ENCODE results near the gene BIVM. TPM values are rescaled to one million over a fixed set of nuclear protein-coding genes. Genes with fewer than 3 reads are reported as not detected.

BIVM gene
- total RNA-seq, 1 donor from 2014 or later, result 13.3 TPM

DNA sequence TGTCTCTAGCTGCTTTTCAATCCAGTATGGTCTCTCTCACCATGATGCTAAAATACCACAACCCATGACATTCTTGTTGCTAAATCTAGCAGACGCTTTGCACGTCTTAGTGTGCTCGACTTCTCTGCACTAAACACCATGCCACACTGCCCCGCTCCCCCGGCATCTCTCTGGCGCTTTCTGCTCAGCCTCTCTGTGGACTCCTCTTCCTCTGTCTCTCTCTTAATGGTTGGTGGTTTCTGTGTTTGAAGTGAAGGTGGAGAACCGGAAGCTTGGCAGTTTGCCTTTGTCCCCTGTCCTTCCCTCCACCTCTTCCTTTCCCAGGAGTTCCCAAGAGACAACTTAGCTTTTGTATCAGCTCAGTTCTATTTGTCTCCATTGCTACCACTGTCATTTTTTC, 55.8 kb downstream of the BIVM start:
- FAIRE-seq (no peak), DNase-seq (ENCODE audit: low read depth) (no peak)
- Mint-ChIP-seq H3K36me3 (ENCODE audit: low read depth, unreplicated experiment) (peaks cover 3% of the 10 kb centered on the region), H3K4me3 (ENCODE audit: unreplicated experiment) (no peak overlapping the region), H3K27ac (ENCODE audit: unreplicated experiment) (no peak overlapping the region), H3K4me1 (ENCODE audit: low read depth, unreplicated experiment) (peaks cover 4% of the 10 kb centered on the region), H3K27me3 (ENCODE audit: low read depth, unreplicated experiment) (no peaks in the 10 kb centered on the region), H3K9me3 (ENCODE audit: unreplicated experiment) (no peaks in the 10 kb centered on the region)
- TF ChIP-seq, protein P1, sequence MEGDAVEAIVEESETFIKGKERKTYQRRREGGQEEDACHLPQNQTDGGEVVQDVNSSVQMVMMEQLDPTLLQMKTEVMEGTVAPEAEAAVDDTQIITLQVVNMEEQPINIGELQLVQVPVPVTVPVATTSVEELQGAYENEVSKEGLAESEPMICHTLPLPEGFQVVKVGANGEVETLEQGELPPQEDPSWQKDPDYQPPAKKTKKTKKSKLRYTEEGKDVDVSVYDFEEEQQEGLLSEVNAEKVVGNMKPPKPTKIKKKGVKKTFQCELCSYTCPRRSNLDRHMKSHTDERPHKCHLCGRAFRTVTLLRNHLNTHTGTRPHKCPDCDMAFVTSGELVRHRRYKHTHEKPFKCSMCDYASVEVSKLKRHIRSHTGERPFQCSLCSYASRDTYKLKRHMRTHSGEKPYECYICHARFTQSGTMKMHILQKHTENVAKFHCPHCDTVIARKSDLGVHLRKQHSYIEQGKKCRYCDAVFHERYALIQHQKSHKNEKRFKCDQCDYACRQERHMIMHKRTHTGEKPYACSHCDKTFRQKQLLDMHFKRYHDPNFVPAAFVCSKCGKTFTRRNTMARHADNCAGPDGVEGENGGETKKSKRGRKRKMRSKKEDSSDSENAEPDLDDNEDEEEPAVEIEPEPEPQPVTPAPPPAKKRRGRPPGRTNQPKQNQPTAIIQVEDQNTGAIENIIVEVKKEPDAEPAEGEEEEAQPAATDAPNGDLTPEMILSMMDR (IDR thresholded peaks at IDR 0.05; ENCODE audit: insufficient read depth, low read depth, low read length), result no peak
- TF ChIP-seq EZH2 (IDR thresholded peaks at IDR 0.05; ENCODE audit: insufficient read depth, low read length), result no peak
- no peak overlapping the region for H3K9ac ChIP-seq (ENCODE audit: low read length)
- H3K36me3 ChIP-seq (ENCODE audit: insufficient read depth, low read length), result peaks cover 40% of the 10 kb centered on the region
- peaks cover 14% of the 10 kb centered on the region for H3K79me2 ChIP-seq (ENCODE audit: insufficient read depth, low read length)
- H3K27ac ChIP-seq (ENCODE audit: low read depth, low read length), result no peak overlapping the region
- peaks cover 14% of the 10 kb centered on the region for H4K20me1 ChIP-seq (ENCODE audit: insufficient read depth, low read length)
- H3K4me3 ChIP-seq (ENCODE audit: insufficient read depth, low read depth, low read length), result no peak overlapping the region
- H3K9me3 ChIP-seq (ENCODE audit: insufficient read depth, low read depth, low read length), result no peaks in the 10 kb centered on the region
- no peak overlapping the region for H3K4me2 ChIP-seq (ENCODE audit: low read length)
- no peaks in the 10 kb centered on the region for H3K4me1 ChIP-seq (ENCODE audit: insufficient read depth, low read length)
- no peak overlapping the region for H2AFZ ChIP-seq (ENCODE audit: low read depth, low read length)
- H3K27me3 ChIP-seq (ENCODE audit: insufficient read depth, low read length), result no peaks in the 10 kb centered on the region

DNA sequence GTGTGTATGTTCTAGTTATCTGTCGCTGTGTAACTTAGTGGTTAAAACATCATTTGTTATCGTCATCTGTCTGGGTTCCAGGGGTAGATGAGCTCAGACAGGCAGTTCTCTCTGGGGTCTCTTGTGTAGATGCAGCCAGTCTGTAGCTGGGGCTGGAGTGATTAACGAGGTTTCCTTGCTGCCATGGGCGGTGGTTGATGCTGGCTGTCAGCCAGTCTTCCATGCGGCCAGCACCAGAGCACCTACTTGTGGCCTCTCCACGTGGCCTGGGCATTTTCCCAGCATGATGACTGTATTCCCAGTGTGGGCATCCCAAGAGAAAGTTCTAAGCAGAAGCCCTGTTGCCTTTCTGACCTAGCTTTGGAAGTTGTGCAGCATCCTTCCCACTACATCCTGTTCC, 57.6 kb downstream of the BIVM start:
- Histone ChIP-seq H2AFZ (ENCODE audit: low read depth, low read length) (no peak overlapping the region), H3K9ac (ENCODE audit: low read length) (no peak overlapping the region), H3K36me3 (ENCODE audit: insufficient read depth, low read length) (peaks cover 53% of the 10 kb centered on the region), H3K27me3 (ENCODE audit: insufficient read depth, low read length) (no peaks in the 10 kb centered on the region), H3K4me1 (ENCODE audit: insufficient read depth, low read length) (no peaks in the 10 kb centered on the region), H3K79me2 (ENCODE audit: insufficient read depth, low read length) (peaks cover 2% of the 10 kb centered on the region), H3K9me3 (ENCODE audit: insufficient read depth, low read depth, low read length) (no peaks in the 10 kb centered on the region), H3K27ac (ENCODE audit: low read depth, low read length) (no peak overlapping the region), H3K4me3 (ENCODE audit: insufficient read depth, low read depth, low read length) (no peak overlapping the region), H4K20me1 (ENCODE audit: insufficient read depth, low read length) (peaks cover 7% of the 10 kb centered on the region), H3K4me2 (ENCODE audit: low read length) (no peak overlapping the region)
- H3K27ac Mint-ChIP-seq (ENCODE audit: unreplicated experiment), result no peak overlapping the region
- no peaks in the 10 kb centered on the region for H3K9me3 Mint-ChIP-seq (ENCODE audit: unreplicated experiment)
- FAIRE-seq (no peak), DNase-seq (ENCODE audit: low read depth) (peak; percentile 46)
- no peak for TF ChIP-seq EZH2 (IDR thresholded peaks at IDR 0.05; ENCODE audit: insufficient read depth, low read length)
- TF ChIP-seq, protein P1 (IDR thresholded peaks at IDR 0.05; ENCODE audit: insufficient read depth, low read depth, low read length), result no peak
- H3K36me3 Mint-ChIP-seq (ENCODE audit: low read depth, unreplicated experiment), result peaks cover 3% of the 10 kb centered on the region
- peaks cover 2% of the 10 kb centered on the region for H3K4me1 Mint-ChIP-seq (ENCODE audit: low read depth, unreplicated experiment)
- H3K27me3 Mint-ChIP-seq (ENCODE audit: low read depth, unreplicated experiment), result no peaks in the 10 kb centered on the region
- no peak overlapping the region for H3K4me3 Mint-ChIP-seq (ENCODE audit: unreplicated experiment)

DNA sequence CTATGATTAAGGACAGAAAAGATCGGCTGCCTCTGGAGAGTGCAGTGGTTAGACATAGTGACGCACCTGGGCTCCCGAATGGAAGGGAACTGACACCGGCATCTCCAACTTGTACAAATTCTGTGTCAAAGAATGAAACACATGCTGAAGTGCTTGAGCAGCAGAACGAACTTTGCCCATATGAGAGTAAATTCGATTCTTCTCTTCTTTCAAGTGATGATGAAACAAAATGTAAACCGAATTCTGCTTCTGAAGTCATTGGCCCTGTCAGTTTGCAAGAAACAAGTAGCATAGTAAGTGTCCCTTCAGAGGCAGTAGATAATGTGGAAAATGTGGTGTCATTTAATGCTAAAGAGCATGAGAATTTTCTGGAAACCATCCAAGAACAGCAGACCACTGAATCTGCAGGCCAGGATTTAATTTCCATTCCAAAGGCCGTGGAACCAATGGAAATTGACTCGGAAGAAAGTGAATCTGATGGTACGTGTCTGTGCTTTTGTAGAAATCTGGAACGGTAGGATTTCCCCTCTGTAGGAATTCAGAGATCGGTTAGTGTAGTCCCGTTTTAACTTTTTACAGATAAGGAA, 63.8 kb downstream of the BIVM start:
- Mint-ChIP-seq H3K4me1 (ENCODE audit: low read depth, unreplicated experiment) (peaks cover 4% of the 10 kb centered on the region), H3K9me3 (ENCODE audit: unreplicated experiment) (peaks cover 3% of the 10 kb centered on the region), H3K27me3 (ENCODE audit: low read depth, unreplicated experiment) (no peaks in the 10 kb centered on the region), H3K36me3 (ENCODE audit: low read depth, unreplicated experiment) (peaks cover 21% of the 10 kb centered on the region), H3K4me3 (ENCODE audit: unreplicated experiment) (no peak overlapping the region), H3K27ac (ENCODE audit: unreplicated experiment) (no peak overlapping the region)
- H3K4me2 ChIP-seq (ENCODE audit: low read length), result no peak overlapping the region
- DNase-seq (ENCODE audit: low read depth), result no peak
- H3K4me3 ChIP-seq (ENCODE audit: insufficient read depth, low read depth, low read length), result no peak overlapping the region
- H4K20me1 ChIP-seq (ENCODE audit: insufficient read depth, low read length), result peaks cover 35% of the 10 kb centered on the region
- no peaks in the 10 kb centered on the region for H3K27me3 ChIP-seq (ENCODE audit: insufficient read depth, low read length)
- no peak overlapping the region for H2AFZ ChIP-seq (ENCODE audit: low read depth, low read length)
- peaks cover 68% of the 10 kb centered on the region for H3K36me3 ChIP-seq (ENCODE audit: insufficient read depth, low read length)
- TF ChIP-seq, protein P1 (IDR thresholded peaks at IDR 0.05; ENCODE audit: insufficient read depth, low read depth, low read length), result no peak
- no peak for TF ChIP-seq EZH2 (IDR thresholded peaks at IDR 0.05; ENCODE audit: insufficient read depth, low read length)
- H3K9me3 ChIP-seq (ENCODE audit: insufficient read depth, low read depth, low read length), result no peaks in the 10 kb centered on the region
- no peak overlapping the region for H3K9ac ChIP-seq (ENCODE audit: low read length)
- FAIRE-seq, result no peak
- H3K27ac ChIP-seq (ENCODE audit: low read depth, low read length), result no peak overlapping the region
- H3K79me2 ChIP-seq (ENCODE audit: insufficient read depth, low read length), result peaks cover 8% of the 10 kb centered on the region
- H3K4me1 ChIP-seq (ENCODE audit: insufficient read depth, low read length), result no peaks in the 10 kb centered on the region
